KMS-11 (cell line): Measurements from ENCODE around the gene PHLDB1.
A peak's percentile ranks its signal among the peaks of the same experiment; 100 is the strongest.

Experiments used
- H2AFZ ChIP-seq: fragments of 200-600 bp; sonication (generic); 2 replicates; pipeline ENCODE4 v1.6.1; 2016; ENCODE audit warnings: antibody characterized with exemption, mixed run types, low read depth
- H3K27ac ChIP-seq: fragments of 200-600 bp; sonication (generic); 2 replicates; pipeline ENCODE4 v1.6.1; 2016; ENCODE audit warnings: mild to moderate bottlenecking, mixed run types
- H3K27me3 ChIP-seq: fragments of 200-600 bp; sonication (generic); 2 replicates; pipeline ENCODE4 v1.6.1; 2017; ENCODE audit warnings: mild to moderate bottlenecking, low read depth, mixed run types, moderate library complexity; ENCODE audit not compliant: insufficient read depth
- H3K36me3 ChIP-seq: fragments of 200-600 bp; sonication (generic); 2 replicates; pipeline ENCODE4 v1.6.1; 2017; ENCODE audit warnings: mild to moderate bottlenecking, mixed run types; ENCODE audit not compliant: insufficient read depth
- H3K4me1 ChIP-seq: fragments of 200-600 bp; sonication (generic); 2 replicates; pipeline ENCODE4 v1.6.1; 2016; ENCODE audit warnings: mild to moderate bottlenecking, low read depth, mixed run types; ENCODE audit not compliant: poor library complexity, severe bottlenecking
- H3K4me2 ChIP-seq: fragments of 200-600 bp; sonication (generic); 2 replicates; pipeline ENCODE4 v1.7.0; 2016; ENCODE audit warnings: mild to moderate bottlenecking, mixed run types
- H3K4me3 ChIP-seq: fragments of 200-600 bp; sonication (generic); IDR thresholded peaks from 2 replicates; pipeline ENCODE4 v1.6.1; 2017; ENCODE audit warnings: low read depth, low read length, mixed read lengths; ENCODE audit not compliant: insufficient read depth
- H3K79me2 ChIP-seq: fragments of 200-600 bp; sonication (generic); 2 replicates; pipeline ENCODE4 v1.6.1; 2016; ENCODE audit warnings: low read depth, mixed run types; ENCODE audit not compliant: insufficient read depth
- H3K9ac ChIP-seq: fragments of 200-600 bp; sonication (generic); 2 replicates; pipeline ENCODE4 v1.6.1; 2016; ENCODE audit warnings: mild to moderate bottlenecking, mixed run types
- H4K20me1 ChIP-seq: fragments of 200-600 bp; sonication (generic); 2 replicates; pipeline ENCODE4 v1.6.1; 2016; ENCODE audit warnings: mild to moderate bottlenecking, mixed run types; ENCODE audit not compliant: insufficient read depth
- CTCF ChIP-seq: fragments of 200-600 bp; sonication (generic); conservative IDR thresholded peaks from 2 replicates; pipeline ENCODE4 v1.6.1; 2017; ENCODE audit warnings: low read depth, mild to moderate bottlenecking, antibody characterized with exemption, low read length, moderate library complexity, mixed read lengths

Gene PHLDB1

GRCh38 chr11:118657238-118657637, 49.8 kb downstream of the PHLDB1 start:
- Histone ChIP-seq H3K27ac (no peak overlapping the region), H3K9ac (no peak overlapping the region), H3K4me2 (no peak overlapping the region), H4K20me1 (no peaks in the 10 kb centered on the region), H3K79me2 (no peaks in the 10 kb centered on the region), H2AFZ (no peak overlapping the region), H3K36me3 (no peaks in the 10 kb centered on the region), H3K4me1 (peaks cover 6% of the 10 kb centered on the region), H3K27me3 (no peaks in the 10 kb centered on the region), H3K4me3 (no peak overlapping the region)
- TF ChIP-seq CTCF, result no peak

- Histone ChIP-seq H3K79me2 (no peaks in the 10 kb centered on the region), H2AFZ (no peak overlapping the region), H3K9ac (no peak overlapping the region), H3K4me2 (no peak overlapping the region), H3K27ac (no peak overlapping the region), H3K4me1 (no peaks in the 10 kb centered on the region), H4K20me1 (no peaks in the 10 kb centered on the region), H3K36me3 (no peaks in the 10 kb centered on the region), H3K4me3 (no peak overlapping the region), H3K27me3 (no peaks in the 10 kb centered on the region)
- TF ChIP-seq CTCF, result no peak
Observed at GRCh38 chr11:118657709-118658428, 50.5 kb downstream of the PHLDB1 start.

- no peak overlapping the region for H3K4me3 ChIP-seq
- no peaks in the 10 kb centered on the region for H3K27me3 ChIP-seq
- TF ChIP-seq CTCF, result no peak
- no peak overlapping the region for H3K4me2 ChIP-seq
- H3K79me2 ChIP-seq, result no peaks in the 10 kb centered on the region
- H2AFZ ChIP-seq, result peak overlapping the region; percentile 52; the same call in 1 of the 2 replicates
- H3K27ac ChIP-seq, result no peak overlapping the region
- H3K4me1 ChIP-seq, result no peaks in the 10 kb centered on the region
- no peaks in the 10 kb centered on the region for H4K20me1 ChIP-seq
- no peak overlapping the region for H3K9ac ChIP-seq
- H3K36me3 ChIP-seq, result no peaks in the 10 kb centered on the region
Observed at GRCh38 chr11:118658429-118659313, 51.3 kb downstream of the PHLDB1 start.

- Histone ChIP-seq H3K27ac (no peak overlapping the region), H3K27me3 (no peaks in the 10 kb centered on the region), H3K4me2 (no peak overlapping the region), H4K20me1 (no peaks in the 10 kb centered on the region), H3K79me2 (no peaks in the 10 kb centered on the region), H3K4me3 (no peak overlapping the region), H3K36me3 (no peaks in the 10 kb centered on the region), H3K9ac (no peak overlapping the region), H2AFZ (peak overlapping the region; percentile 52; the same call in 1 of the 2 replicates), H3K4me1 (no peaks in the 10 kb centered on the region)
- TF ChIP-seq CTCF, result peak; percentile 80
Observed at GRCh38 chr11:118659314-118659952, 52.0 kb downstream of the PHLDB1 start.
